Astrocyte of the cerebellum (primary cell): ENCODE measurements around the gene PTPRA.

ENCODE experiments used
- DNase-seq: peaks from one replicate; pipeline ENCODE4 v3.0.0-alpha.2; 2011; ENCODE audit warnings: low read depth
- H3K4me3 ChIP-seq: 2 replicates; pipeline ENCODE4 v1.5.1; 2011; ENCODE audit warnings: mild to moderate bottlenecking, low read depth, low read length, moderate library complexity
- CTCF ChIP-seq: IDR thresholded peaks from 2 replicates; pipeline ENCODE4 v1.5.1; 2012; ENCODE audit warnings: low read length, low read depth, moderate library complexity, mild to moderate bottlenecking; ENCODE audit errors: missing control alignments
- in situ Hi-C: cut with HindIII; loops from 2 replicates; pipeline ENCODE4 v1.10.0; 2017; ENCODE audit warnings: low sequenced_read_pairs

Gene PTPRA

GRCh38 chr20:2955257-2955970, 82.1 kb downstream of the PTPRA start:
- no peak for DNase-seq
- no peak for TF ChIP-seq CTCF
- no peak overlapping the region for H3K4me3 ChIP-seq
- in situ Hi-C loops = no loop called here

- no peak overlapping the region for H3K4me3 ChIP-seq
- TF ChIP-seq CTCF = no peak
- DNase-seq = no peak
- in situ Hi-C loops = no loop called here
These were observed 83.2 kb downstream of the PTPRA start for GRCh38 chr20:2956480-2956879.

- no peak for TF ChIP-seq CTCF
- in situ Hi-C loops = no loop called here
- DNase-seq = no peak
- H3K4me3 ChIP-seq = no peak overlapping the region
These were observed 94.6 kb downstream of the PTPRA start for GRCh38 chr20:2967841-2968240.

- no peak for TF ChIP-seq CTCF
- DNase-seq = no peak
- H3K4me3 ChIP-seq = no peak overlapping the region
- in situ Hi-C loops = no loop called here
These were observed 98.8 kb downstream of the PTPRA start for GRCh38 chr20:2972126-2972525.

GRCh38 chr20:2973574-2973973, 100.3 kb downstream of the PTPRA start:
- in situ Hi-C loops = no loop called here
- no peak for TF ChIP-seq CTCF
- H3K4me3 ChIP-seq = no peak overlapping the region
- DNase-seq = no peak

GRCh38 chr20:2978519-2978918, 105.2 kb downstream of the PTPRA start:
- DNase-seq = no peak
- no peak for TF ChIP-seq CTCF

More at GRCh38 chr20:2978519-2978918, 105.2 kb downstream of the PTPRA start:
- in situ Hi-C loops = no loop called here
- H3K4me3 ChIP-seq = no peak overlapping the region
